Breast epithelium (tissue), 3 donors: ENCODE results near the gene ROCK2.

Experiments
- CTCF ChIP-seq, 3 donors: fragments of 450-650 bp; IDR thresholded peaks; one replicate each; pipeline ENCODE4 v1.5.1; 2016 to 2017; ENCODE audit warnings: antibody characterized with exemption in 3 of 3, mild to moderate bottlenecking in 3 of 3, moderate library complexity in 3 of 3
- POLR2A ChIP-seq: fragments of 450-650 bp; IDR thresholded peaks from one replicate; pipeline ENCODE4 v1.6.1; 2016; ENCODE audit warnings: antibody characterized with exemption, mild to moderate bottlenecking, moderate library complexity

- TF ChIP-seq POLR2A, result no peak
- no peak for TF ChIP-seq CTCF (IDR thresholded peaks at IDR 0.05)
Observed at GRCh38 chr2:11141319-11141718, 203.1 kb downstream of the ROCK2 start.
